Body of pancreas (tissue), 4 donors: ENCODE measurements around the gene TEF.

Source experiments
- CTCF ChIP-seq, 7 experiments: fragments of 450-650 bp in 4 of 7; fragments of 200-600 bp in 3 of 7; sonication (generic) in 3 of 7; IDR thresholded peaks; one replicate each; pipeline ENCODE4 v1.5.1; 2016 to 2019; ENCODE audit warnings: antibody characterized with exemption in 7 of 7
- POLR2A ChIP-seq, 3 donors: fragments of 450-650 bp; IDR thresholded peaks; one replicate each; pipeline ENCODE4 v1.6.1; 2016; ENCODE audit warnings: antibody characterized with exemption in 3 of 3, mild to moderate bottlenecking in 2 of 3

GRCh38 chr22:41406410-41406809 is 24.7 kb downstream of the TEF start:
- TF ChIP-seq CTCF (IDR thresholded peaks at IDR 0.05) (no peak), POLR2A (IDR thresholded peaks at IDR 0.05) (no peak)
